GM18519 (cell line): Measurements from ENCODE around the gene MYO15A.
"Not testable (repeated sequence)": the region's sequence is repeated elsewhere in the genome, so short reads cannot be mapped to it uniquely, and the experiment has no call there.

Experiments used
- ATAC-seq: cut with Tn5 transposase; IDR thresholded peaks from one replicate; pipeline ENCODE4 v1.9.1; 2021; ENCODE audit warnings: mild to moderate bottlenecking, moderate library complexity; ENCODE audit not compliant: unreplicated experiment, low FRiP score

The MYO15A gene

GRCh38 chr17:18203308-18203707 is 94.8 kb downstream of the MYO15A start:
- ATAC-seq, result no peak

GRCh38 chr17:18205861-18206260 is 97.3 kb downstream of the MYO15A start:
- no peak for ATAC-seq

- ATAC-seq, result no peak
Measured at GRCh38 chr17:18206962-18207361, 98.4 kb downstream of the MYO15A start.

- ATAC-seq, result no peak
Measured at GRCh38 chr17:18208092-18208491, 99.5 kb downstream of the MYO15A start.

- no peak for ATAC-seq
Measured at GRCh38 chr17:18213666-18214270, 105.2 kb downstream of the MYO15A start.

- not testable (repeated sequence) for ATAC-seq
Measured at GRCh38 chr17:18216906-18217305, 108.3 kb downstream of the MYO15A start.

- ATAC-seq, result no peak
Measured at GRCh38 chr17:18217412-18218015, 109.0 kb downstream of the MYO15A start.

- ATAC-seq, result no peak
Measured at GRCh38 chr17:18218756-18219415, 110.3 kb downstream of the MYO15A start.

- no peak for ATAC-seq
Measured at GRCh38 chr17:18224053-18224386, 115.5 kb downstream of the MYO15A start.

- ATAC-seq, result no peak
Measured at GRCh38 chr17:18224387-18225120, 116.0 kb downstream of the MYO15A start.

GRCh38 chr17:18225121-18225641 is 116.6 kb downstream of the MYO15A start, which contains the start of gene LLGL1:
LLGL1 (plus strand) TSS chr17:18225635; CDS start chr17:18225683, 48 bp downstream.
- ATAC-seq, result peak; percentile 67

GRCh38 chr17:18225642-18226283 is 117.2 kb downstream of the MYO15A start:
- peak; percentile 9 for ATAC-seq

- ATAC-seq, result no peak
Measured at GRCh38 chr17:18226284-18226945, 117.9 kb downstream of the MYO15A start.

GRCh38 chr17:18227635-18228034 is 119.1 kb downstream of the MYO15A start:
- ATAC-seq, result no peak

- no peak for ATAC-seq
Measured at GRCh38 chr17:18228176-18228682, 119.7 kb downstream of the MYO15A start.

GRCh38 chr17:18229254-18229653 is 120.7 kb downstream of the MYO15A start:
- ATAC-seq, result no peak
